Stimulated activated naive CD4-positive, alpha-beta T cell (primary cell): ENCODE measurements around the gene OR56B4.
"Not testable (repeated sequence)": the region's sequence is repeated elsewhere in the genome, so short reads cannot be mapped to it uniquely, and the experiment has no call there.

Experiments
- DNase-seq, 6 experiments: peaks; one replicate each; lab custom pipeline; 2025; lab: John Stamatoyannopoulos, UW

Gene OR56B4

GRCh38 chr11:6107384-6107783, at the start of gene OR56B4:
OR56B4 (plus strand) TSS chr11:6107684; CDS start chr11:6107779, 95 bp downstream.
- not testable (repeated sequence) for DNase-seq

GRCh38 chr11:6061475-6061874, 46.0 kb upstream of the OR56B4 start:
- DNase-seq = no peak

GRCh38 chr11:6062691-6063358, 44.7 kb upstream of the OR56B4 start:
- no peak for DNase-seq

- no peak for DNase-seq
Measured at GRCh38 chr11:6067502-6067901, 40.0 kb upstream of the OR56B4 start.

- not testable (repeated sequence) for DNase-seq
Measured at GRCh38 chr11:6076443-6076842, 31.0 kb upstream of the OR56B4 start.

GRCh38 chr11:6077723-6078122, 29.8 kb upstream of the OR56B4 start:
- no peak for DNase-seq

GRCh38 chr11:6079463-6079862, 28.0 kb upstream of the OR56B4 start:
- no peak for DNase-seq

GRCh38 chr11:6083129-6083528, 24.4 kb upstream of the OR56B4 start:
- DNase-seq = no peak

GRCh38 chr11:6084587-6084986, 22.9 kb upstream of the OR56B4 start:
- DNase-seq = no peak

- DNase-seq = no peak
Measured at GRCh38 chr11:6094186-6094585, 13.3 kb upstream of the OR56B4 start.

GRCh38 chr11:6095798-6096197, 11.7 kb upstream of the OR56B4 start:
- DNase-seq = no peak

- no peak for DNase-seq
Measured at GRCh38 chr11:6096417-6096816, 11.1 kb upstream of the OR56B4 start.

- DNase-seq = no peak
Measured at GRCh38 chr11:6099577-6099976, 7.9 kb upstream of the OR56B4 start.

- no peak for DNase-seq
Measured at GRCh38 chr11:6110011-6110410, 2.5 kb downstream of the OR56B4 start.

GRCh38 chr11:6111673-6112072, 4.2 kb downstream of the OR56B4 start:
- no peak for DNase-seq

GRCh38 chr11:6116638-6117037, 9.2 kb downstream of the OR56B4 start:
- DNase-seq = no peak

GRCh38 chr11:6124245-6124644, 16.8 kb downstream of the OR56B4 start:
- no peak for DNase-seq

GRCh38 chr11:6127881-6128280, 20.4 kb downstream of the OR56B4 start:
- no peak for DNase-seq

- DNase-seq = no peak
Measured at GRCh38 chr11:6129011-6129410, 21.5 kb downstream of the OR56B4 start.

- DNase-seq = no peak
Measured at GRCh38 chr11:6129635-6130034, 22.2 kb downstream of the OR56B4 start.

GRCh38 chr11:6132431-6132830, 24.9 kb downstream of the OR56B4 start:
- DNase-seq = no peak

GRCh38 chr11:6135936-6136335, 28.5 kb downstream of the OR56B4 start:
- DNase-seq = not testable (repeated sequence)

GRCh38 chr11:6142936-6143335, 35.5 kb downstream of the OR56B4 start:
- no peak for DNase-seq

GRCh38 chr11:6143737-6144136, 36.3 kb downstream of the OR56B4 start:
- DNase-seq = not testable (repeated sequence)
